Fibroblast of pulmonary artery (primary cell): Measurements from ENCODE around the gene TCAP.

Source experiments
- DNase-seq: peaks from one replicate; pipeline ENCODE4 v3.0.0-alpha.2; 2010; ENCODE audit warnings: low read depth
- H3K4me3 ChIP-seq: replicated peaks from 2 replicates; pipeline ENCODE4 v1.5.1; 2011; ENCODE audit warnings: low read depth, mild to moderate bottlenecking, control low read depth, low read length, moderate library complexity
- TF ChIP-seq, protein P1 (sequence below): IDR thresholded peaks from 2 replicates; pipeline ENCODE4 v1.5.1; 2011; ENCODE audit warnings: mild to moderate bottlenecking, control low read depth, low read length, inconsistent platforms; ENCODE audit errors: missing control alignments

The TCAP gene

DNA sequence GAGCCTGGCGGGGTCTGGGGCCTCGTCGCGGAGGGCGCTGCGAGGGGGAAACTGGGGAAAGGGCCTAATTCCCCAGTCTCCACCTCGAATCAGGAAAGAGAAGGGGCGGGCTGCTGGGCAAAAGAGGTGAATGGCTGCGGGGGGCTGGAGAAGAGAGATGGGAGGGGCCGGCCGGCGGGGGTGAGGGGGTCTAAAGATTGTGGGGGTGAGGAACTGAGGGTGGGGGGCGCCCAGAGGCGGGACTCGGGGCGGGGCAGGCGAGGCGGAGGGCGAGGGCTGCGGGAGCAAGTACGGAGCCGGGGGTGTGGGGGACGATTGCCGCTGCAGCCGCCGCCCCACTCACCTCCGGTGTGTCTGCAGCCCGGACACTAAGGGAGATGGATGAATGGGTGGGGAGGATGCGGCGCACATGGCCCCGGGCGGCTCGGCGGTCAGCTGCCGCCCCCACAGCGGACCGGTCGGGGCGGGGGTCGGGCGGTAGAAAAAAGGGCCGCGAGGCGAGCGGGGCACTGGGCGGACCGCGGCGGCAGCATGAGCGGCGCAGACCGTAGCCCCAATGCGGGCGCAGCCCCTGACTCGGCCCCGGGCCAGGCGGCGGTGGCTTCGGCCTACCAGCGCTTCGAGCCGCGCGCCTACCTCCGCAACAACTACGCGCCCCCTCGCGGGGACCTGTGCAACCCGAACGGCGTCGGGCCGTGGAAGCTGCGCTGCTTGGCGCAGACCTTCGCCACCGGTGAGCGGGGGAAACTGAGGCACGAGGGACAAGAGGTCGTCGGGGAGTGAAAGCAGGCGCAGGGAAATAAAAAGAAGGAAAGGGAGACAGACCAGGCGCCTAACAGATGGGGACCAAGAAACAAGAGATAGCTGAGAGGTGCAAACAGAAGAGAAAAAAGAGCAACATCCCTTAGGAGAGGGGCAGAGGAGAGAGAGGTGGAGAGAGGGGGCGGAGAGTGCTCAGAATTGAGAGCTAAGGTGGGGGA lies 3.1 kb downstream of the TCAP start, which contains the start of gene PNMT:
PNMT (plus strand) TSS at position 509 of the 980 bp plus-strand sequence; CDS start at position 532, 23 bp downstream.
- peak; percentile 61 for DNase-seq
- no peak within 1 kb of the TSS for H3K4me3 ChIP-seq
- TF ChIP-seq, protein P1, sequence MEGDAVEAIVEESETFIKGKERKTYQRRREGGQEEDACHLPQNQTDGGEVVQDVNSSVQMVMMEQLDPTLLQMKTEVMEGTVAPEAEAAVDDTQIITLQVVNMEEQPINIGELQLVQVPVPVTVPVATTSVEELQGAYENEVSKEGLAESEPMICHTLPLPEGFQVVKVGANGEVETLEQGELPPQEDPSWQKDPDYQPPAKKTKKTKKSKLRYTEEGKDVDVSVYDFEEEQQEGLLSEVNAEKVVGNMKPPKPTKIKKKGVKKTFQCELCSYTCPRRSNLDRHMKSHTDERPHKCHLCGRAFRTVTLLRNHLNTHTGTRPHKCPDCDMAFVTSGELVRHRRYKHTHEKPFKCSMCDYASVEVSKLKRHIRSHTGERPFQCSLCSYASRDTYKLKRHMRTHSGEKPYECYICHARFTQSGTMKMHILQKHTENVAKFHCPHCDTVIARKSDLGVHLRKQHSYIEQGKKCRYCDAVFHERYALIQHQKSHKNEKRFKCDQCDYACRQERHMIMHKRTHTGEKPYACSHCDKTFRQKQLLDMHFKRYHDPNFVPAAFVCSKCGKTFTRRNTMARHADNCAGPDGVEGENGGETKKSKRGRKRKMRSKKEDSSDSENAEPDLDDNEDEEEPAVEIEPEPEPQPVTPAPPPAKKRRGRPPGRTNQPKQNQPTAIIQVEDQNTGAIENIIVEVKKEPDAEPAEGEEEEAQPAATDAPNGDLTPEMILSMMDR, result peak; percentile 48

DNA sequence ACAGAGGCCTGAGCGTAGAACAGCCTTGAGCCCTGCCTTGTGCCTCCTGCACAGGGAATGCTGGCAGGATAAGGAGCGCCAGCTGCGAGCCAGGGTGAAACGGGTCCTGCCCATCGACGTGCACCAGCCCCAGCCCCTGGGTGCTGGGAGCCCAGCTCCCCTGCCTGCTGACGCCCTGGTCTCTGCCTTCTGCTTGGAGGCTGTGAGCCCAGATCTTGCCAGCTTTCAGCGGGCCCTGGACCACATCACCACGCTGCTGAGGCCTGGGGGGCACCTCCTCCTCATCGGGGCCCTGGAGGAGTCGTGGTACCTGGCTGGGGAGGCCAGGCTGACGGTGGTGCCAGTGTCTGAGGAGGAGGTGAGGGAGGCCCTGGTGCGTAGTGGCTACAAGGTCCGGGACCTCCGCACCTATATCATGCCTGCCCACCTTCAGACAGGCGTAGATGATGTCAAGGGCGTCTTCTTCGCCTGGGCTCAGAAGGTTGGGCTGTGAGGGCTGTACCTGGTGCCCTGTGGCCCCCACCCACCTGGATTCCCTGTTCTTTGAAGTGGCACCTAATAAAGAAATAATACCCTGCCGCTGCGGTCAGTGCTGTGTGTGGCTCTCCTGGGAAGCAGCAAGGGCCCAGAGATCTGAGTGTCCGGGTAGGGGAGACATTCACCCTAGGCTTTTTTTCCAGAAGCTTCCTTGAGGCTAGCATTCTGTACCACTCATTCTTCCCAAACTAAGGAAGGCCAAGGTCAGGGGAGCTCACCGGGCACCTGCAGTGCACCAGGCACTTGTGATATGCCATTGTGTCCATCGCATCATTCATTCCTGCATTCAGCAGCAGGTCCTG lies 5.0 kb downstream of the TCAP start:
- DNase-seq, result no peak
- TF ChIP-seq, protein P1, result no peak
- H3K4me3 ChIP-seq, result no peak overlapping the region

DNA sequence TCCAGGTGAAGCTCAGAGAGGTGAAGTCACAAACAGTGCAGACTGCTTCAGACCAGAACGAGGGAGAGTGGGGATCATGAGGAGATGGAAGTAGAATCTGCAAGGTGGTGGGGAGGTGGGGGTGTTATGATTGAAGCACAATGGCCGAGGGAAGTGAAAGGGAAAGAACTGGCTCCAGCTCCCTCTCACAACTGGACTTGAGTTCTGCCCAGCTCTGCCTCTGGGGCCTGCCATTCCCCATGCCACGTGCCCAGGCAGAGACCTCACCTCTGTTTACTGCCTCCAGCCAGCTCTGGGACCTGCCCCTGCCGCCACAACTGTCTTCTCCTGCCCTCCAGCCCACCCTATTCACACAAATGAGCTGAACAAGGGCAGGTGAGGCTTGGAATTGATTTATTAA lies 5.6 kb downstream of the TCAP start:
- no peak for DNase-seq
- TF ChIP-seq, protein P1, result no peak
- H3K4me3 ChIP-seq, result no peak overlapping the region

DNA sequence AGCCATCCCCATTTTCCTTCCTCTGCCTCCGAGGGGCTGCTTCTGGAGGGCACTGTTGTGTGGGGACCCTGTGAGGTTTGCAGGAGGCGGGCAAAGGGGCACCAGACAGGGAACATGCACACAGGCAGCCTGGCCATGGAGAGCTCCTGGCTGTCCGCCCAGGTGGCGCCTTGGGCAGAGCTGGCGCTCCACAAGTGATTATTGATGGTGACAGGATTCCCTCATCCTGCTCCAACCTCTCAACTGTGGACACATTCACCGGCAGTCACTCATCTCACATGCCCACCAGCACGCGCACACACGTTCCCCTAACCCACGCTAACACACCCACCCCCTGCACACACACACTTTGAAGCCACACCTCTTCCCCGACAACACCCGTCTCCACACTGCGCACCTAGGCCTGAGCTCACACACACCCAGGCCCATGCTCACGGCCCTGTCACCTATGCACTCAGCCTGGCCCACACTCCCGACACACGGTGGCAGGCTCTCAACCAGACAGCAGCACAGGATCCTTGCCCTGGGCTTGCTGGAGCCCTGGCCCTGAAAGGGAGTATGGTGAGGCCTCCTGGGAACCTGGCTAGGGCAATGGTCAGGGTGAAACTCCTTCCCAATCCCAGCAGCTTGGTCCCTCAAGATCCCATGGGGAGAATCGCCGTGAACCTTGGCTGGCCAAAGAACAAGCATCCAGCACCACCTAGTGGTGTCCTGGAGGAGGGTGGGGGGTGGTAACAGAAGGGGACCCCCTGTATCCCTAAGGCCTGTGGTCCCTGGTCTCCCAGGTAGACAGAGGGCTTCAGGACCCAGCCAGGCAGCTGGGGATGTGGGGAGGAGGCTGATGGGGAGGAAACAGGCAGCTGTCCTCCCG lies 6.7 kb downstream of the TCAP start:
- H3K4me3 ChIP-seq, result no peak overlapping the region
- TF ChIP-seq, protein P1, result peak; percentile 66
- DNase-seq, result peak; percentile 46

GRCh38 chr17:39672522-39673334 lies 7.6 kb downstream of the TCAP start:
- H3K4me3 ChIP-seq, result no peak overlapping the region
- TF ChIP-seq, protein P1, result no peak
- no peak for DNase-seq
